Endothelial cell of umbilical vein (primary cell): ENCODE data around the gene PML. TPM values are rescaled to one million over a fixed set of nuclear protein-coding genes. Genes with fewer than 3 reads are reported as not detected.
A peak's percentile ranks its signal among the peaks of the same experiment; 100 is the strongest.

Experiments
- BruUV-seq: library from RNA; stranded (reverse); fragments of 400-500 nt; replicated peaks from 2 replicates; lab custom pipeline; 2021; lab: Mats Ljungman, UMichigan
- CTCF ChIA-PET: fragments of 300-600, 350-600 bp; sonication (Branson Sonifier 250); formaldehyde crosslinking; loops from one replicate; lab custom pipeline; 2021; ENCODE audit warnings: antibody characterized with exemption, inconsistent platforms; lab: Charles Lee
- POLR2A ChIA-PET: fragments of 300-600, 350-600 bp; sonication (Branson Sonifier 250); formaldehyde crosslinking; loops from one replicate; lab custom pipeline; 2021; ENCODE audit warnings: antibody characterized with exemption, inconsistent platforms; lab: Charles Lee
- DNase-seq: peaks from one replicate; pipeline ENCODE4 v3.0.0-alpha.2; 2011; ENCODE audit warnings: low read depth, low spot score
- FAIRE-seq: peaks from 2 replicates; lab custom pipeline; 2011; peaks lifted over from hg19 to GRCh38; lab: Jason Lieb, UNC
- H2AFZ ChIP-seq: 2 replicates; pipeline ENCODE4 v1.6.0; 2012; ENCODE audit warnings: low read depth, low read length, control low read depth, inconsistent platforms
- H3K27ac ChIP-seq: 2 replicates; pipeline ENCODE4 v1.5.1; 2011; ENCODE audit warnings: low read depth, mild to moderate bottlenecking, control low read depth, low read length, moderate library complexity; ENCODE audit not compliant: insufficient read depth
- H3K27me3 ChIP-seq, 2 experiments: 2 replicates each; pipeline versions ENCODE4 v1.6.0 to v1.6.1; 2011; ENCODE audit warnings: low read length in 2 of 2, mixed read lengths in 1 of 2; ENCODE audit not compliant: control insufficient read depth in 2 of 2, insufficient read depth in 2 of 2
- H3K36me3 ChIP-seq, 2 experiments: 2 replicates in 1 of 2; 3 replicates in 1 of 2; pipeline ENCODE4 v1.5.1; 2011; ENCODE audit warnings: low read length in 2 of 2, mild to moderate bottlenecking in 1 of 2, moderate library complexity in 1 of 2; ENCODE audit not compliant: control insufficient read depth in 2 of 2, insufficient read depth in 2 of 2; ENCODE audit errors: extremely low read depth in 1 of 2
- H3K4me1 ChIP-seq: 3 replicates; pipeline ENCODE4 v1.5.1; 2011; ENCODE audit warnings: mild to moderate bottlenecking, low read length; ENCODE audit not compliant: control insufficient read depth, insufficient read depth; ENCODE audit errors: extremely low read depth
- H3K4me2 ChIP-seq: 2 replicates; pipeline ENCODE4 v1.6.1; 2011; ENCODE audit warnings: low read length, control low read depth, mixed read lengths; ENCODE audit not compliant: insufficient read depth
- H3K4me3 ChIP-seq, 3 experiments: fragments of 200-600 bp in 1 of 3; sonication (generic), shearing (Covaris generic) in 1 of 3; replicated peaks in 1 of 3; 2 replicates each; pipeline ENCODE4 v1.5.1; 2011 to 2016; ENCODE audit warnings: control low read depth in 3 of 3, low read length in 3 of 3, mild to moderate bottlenecking in 2 of 3, inconsistent platforms in 1 of 3, low read depth in 1 of 3, moderate library complexity in 1 of 3; ENCODE audit not compliant: insufficient read depth in 1 of 3
- H3K79me2 ChIP-seq: 2 replicates; pipeline ENCODE4 v1.6.0; 2012; ENCODE audit warnings: low read length, inconsistent platforms; ENCODE audit not compliant: control insufficient read depth, insufficient read depth
- H3K9ac ChIP-seq: replicated peaks from 2 replicates; pipeline ENCODE3; 2011; ENCODE audit warnings: low read length, control low read depth; ENCODE audit not compliant: insufficient read depth; ENCODE audit errors: extremely low read depth
- H3K9me1 ChIP-seq: replicated peaks from 3 replicates; pipeline ENCODE4 v1.6.0; 2011; ENCODE audit warnings: mild to moderate bottlenecking, low read length; ENCODE audit not compliant: control insufficient read depth, insufficient read depth; ENCODE audit errors: extremely low read depth
- H3K9me3 ChIP-seq: replicated peaks from 2 replicates; pipeline ENCODE4 v1.5.1; 2012; ENCODE audit warnings: low read length, inconsistent platforms; ENCODE audit not compliant: control insufficient read depth, insufficient read depth
- H4K20me1 ChIP-seq: replicated peaks from 2 replicates; pipeline ENCODE3; 2011; ENCODE audit warnings: mild to moderate bottlenecking, low read length; ENCODE audit not compliant: control insufficient read depth, insufficient read depth; ENCODE audit errors: extremely low read depth
- EZH2 ChIP-seq: IDR thresholded peaks from 2 replicates; pipeline ENCODE4 v1.6.1; 2012; ENCODE audit warnings: borderline replicate concordance, low read depth, mild to moderate bottlenecking, moderate library complexity, low read length, inconsistent platforms; ENCODE audit not compliant: severe bottlenecking
- FOS ChIP-seq: IDR thresholded peaks from 2 replicates; pipeline ENCODE4 v1.6.1; 2011; ENCODE audit warnings: mild to moderate bottlenecking, low read length, moderate library complexity, borderline replicate concordance; ENCODE audit not compliant: insufficient read depth
- GATA2 ChIP-seq: IDR thresholded peaks from 2 replicates; pipeline ENCODE4 v1.7.0; 2011; ENCODE audit warnings: low read depth, mild to moderate bottlenecking, moderate library complexity, mixed read lengths, low read length; ENCODE audit not compliant: insufficient read length, insufficient read depth
- JUN ChIP-seq: IDR thresholded peaks from 2 replicates; pipeline ENCODE4 v1.6.1; 2011; ENCODE audit warnings: borderline replicate concordance, low read depth; ENCODE audit not compliant: insufficient read length, insufficient read depth
- MAX ChIP-seq: IDR thresholded peaks from 2 replicates; pipeline ENCODE4 v1.6.1; 2011; ENCODE audit not compliant: insufficient read depth, insufficient read length
- MYC ChIP-seq: IDR thresholded peaks from one replicate; pipeline ENCODE4 v1.6.1; 2011; ENCODE audit warnings: mild to moderate bottlenecking, low read depth, low read length
- POLR2A ChIP-seq: IDR thresholded peaks from 2 replicates; pipeline ENCODE4 v1.6.1; 2012; ENCODE audit warnings: low read depth, mild to moderate bottlenecking, control low read depth, low read length
- POLR2AphosphoS5 ChIP-seq: IDR thresholded peaks from 2 replicates; pipeline ENCODE4 v1.6.1; 2012; ENCODE audit warnings: low read depth, mild to moderate bottlenecking, control low read depth, low read length, moderate library complexity; ENCODE audit not compliant: insufficient read depth
- dilution Hi-C: fragments of 300-500 bp; cut with MboI; formaldehyde crosslinking; loops from one replicate; pipeline ENCODE4 v1.15.0; 2019; ENCODE audit warnings: low sequenced_read_pairs; ENCODE audit not compliant: extremely low pct_ligation_motif_present
- intact Hi-C: fragments of 100-400 bp; cut with micrococcal nuclease; formaldehyde crosslinking; loops from one replicate; pipeline ENCODE4 v1.10.0; 2022
- polyA plus RNA-seq, 4 experiments: library from polyadenylated mRNA; depleted of rRNA in 3 of 4; stranded (reverse) in 3 of 4; unstranded in 1 of 4; fragments of >200 nt; gene quantifications; 2 replicates each; pipeline versions ENCODE4 v1.2.1 to v1.2.3, GENCODE V29; 2011 to 2012; ENCODE audit warnings: missing spikeins in 1 of 4
- total RNA-seq: library from RNA; stranded (reverse); gene quantifications from 2 replicates; pipeline ENCODE4 v1.2.3, GENCODE V29; 2021
- TF ChIP-seq, protein P1 (sequence below), 2 donors: IDR thresholded peaks; 1 replicate in 1 of 2; 2 replicates in 1 of 2; pipeline ENCODE4 v1.5.1; 2011; ENCODE audit warnings: low read length in 2 of 2, mild to moderate bottlenecking in 2 of 2, moderate library complexity in 2 of 2, control low read depth in 1 of 2, inconsistent platforms in 1 of 2, low read depth in 1 of 2; ENCODE audit not compliant: insufficient read depth in 1 of 2; ENCODE audit errors: extremely low read depth in 1 of 2

PML gene
- total and polyA plus RNA-seq, 2 donors (not counting 3 experiments of a cell fraction or from before 2014, with no cell fraction given) = 30.4 to 79.6 TPM

DNA sequence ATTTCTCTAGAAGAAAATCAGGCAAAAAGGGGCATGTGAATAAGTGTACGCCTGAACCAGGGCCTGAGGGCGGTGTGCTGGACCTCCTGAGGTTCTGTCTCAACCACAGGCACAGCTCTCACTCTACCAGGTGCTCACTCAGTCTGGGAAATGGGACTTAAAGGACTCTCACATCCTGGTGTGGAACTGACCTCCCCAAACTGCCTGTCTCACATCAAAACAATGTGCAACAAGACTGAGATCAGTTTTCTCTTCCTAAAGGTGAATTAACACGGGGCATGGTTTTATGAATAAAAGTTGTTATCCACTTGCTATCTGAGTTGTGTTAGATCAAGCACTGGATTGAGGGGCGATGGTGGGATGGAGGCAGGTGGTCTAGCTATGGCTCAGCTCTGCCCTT is 7.3 kb upstream of the PML start:
- no TSS peak for BruUV-seq
- H3K9me1 ChIP-seq = no peaks in the 10 kb centered on the region
- no peak overlapping the region for H3K9ac ChIP-seq
- no peak for DNase-seq
- H3K4me3 ChIP-seq = no peak overlapping the region
- intact Hi-C loops (no loop called here), dilution Hi-C loops (no loop called here)
- peak; percentile 44 for FAIRE-seq
- H3K4me1 ChIP-seq = peaks cover 62% of the 10 kb centered on the region
- no peaks in the 10 kb centered on the region for H3K79me2 ChIP-seq
- H3K9me3 ChIP-seq = no peaks in the 10 kb centered on the region
- H4K20me1 ChIP-seq = no peaks in the 10 kb centered on the region
- TF ChIP-seq POLR2AphosphoS5 = no peak
- no peak for TF ChIP-seq EZH2
- TF ChIP-seq MAX = no peak
- TF ChIP-seq FOS = no peak
- TF ChIP-seq GATA2 = no peak
- no peak for TF ChIP-seq POLR2A
- TF ChIP-seq, protein P1, sequence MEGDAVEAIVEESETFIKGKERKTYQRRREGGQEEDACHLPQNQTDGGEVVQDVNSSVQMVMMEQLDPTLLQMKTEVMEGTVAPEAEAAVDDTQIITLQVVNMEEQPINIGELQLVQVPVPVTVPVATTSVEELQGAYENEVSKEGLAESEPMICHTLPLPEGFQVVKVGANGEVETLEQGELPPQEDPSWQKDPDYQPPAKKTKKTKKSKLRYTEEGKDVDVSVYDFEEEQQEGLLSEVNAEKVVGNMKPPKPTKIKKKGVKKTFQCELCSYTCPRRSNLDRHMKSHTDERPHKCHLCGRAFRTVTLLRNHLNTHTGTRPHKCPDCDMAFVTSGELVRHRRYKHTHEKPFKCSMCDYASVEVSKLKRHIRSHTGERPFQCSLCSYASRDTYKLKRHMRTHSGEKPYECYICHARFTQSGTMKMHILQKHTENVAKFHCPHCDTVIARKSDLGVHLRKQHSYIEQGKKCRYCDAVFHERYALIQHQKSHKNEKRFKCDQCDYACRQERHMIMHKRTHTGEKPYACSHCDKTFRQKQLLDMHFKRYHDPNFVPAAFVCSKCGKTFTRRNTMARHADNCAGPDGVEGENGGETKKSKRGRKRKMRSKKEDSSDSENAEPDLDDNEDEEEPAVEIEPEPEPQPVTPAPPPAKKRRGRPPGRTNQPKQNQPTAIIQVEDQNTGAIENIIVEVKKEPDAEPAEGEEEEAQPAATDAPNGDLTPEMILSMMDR (IDR thresholded peaks at IDR 0.05; ENCODE audit: extremely low read depth in 1 of 2, insufficient read depth in 1 of 2, low read depth in 1 of 2, low read length in 2 of 2) = no peak
- no peak for TF ChIP-seq MYC
- TF ChIP-seq JUN = no peak
- no peaks in the 10 kb centered on the region for H3K36me3 ChIP-seq
- no peak overlapping the region for H3K4me2 ChIP-seq
- ChIA-PET POLR2A (no interaction called here), CTCF (interaction anchor here (0.9 to 7.0 kb wide), 9 partner anchors 7 to 333 kb away, joined by 3 to 53 read pairs (median 4); partner anchors contain the start of gene PML)
- no peaks in the 10 kb centered on the region for H3K27me3 ChIP-seq
- no peak overlapping the region for H2AFZ ChIP-seq
- peak overlapping the region; percentile 26 for H3K27ac ChIP-seq
